Right lobe of liver (tissue), 4 donors: ENCODE results near the gene APBA1.

ENCODE experiments used
- POLR2A ChIP-seq: fragments of 450-650 bp; IDR thresholded peaks from one replicate; pipeline ENCODE4 v1.6.1; 2017; ENCODE audit warnings: antibody characterized with exemption, mild to moderate bottlenecking
- TF ChIP-seq, protein P1 (sequence below), 4 donors: fragments of 200-600 bp in 3 of 4; fragments of 450-650 bp in 1 of 4; IDR thresholded peaks; one replicate each; pipeline versions ENCODE4 v1.5.1 to v1.8.0; 2016 to 2022; ENCODE audit warnings: antibody characterized with exemption in 4 of 4, mild to moderate bottlenecking in 2 of 4
- donor health status: DM: no; HTN: no; CAD: no.
- donor health status: DM: no; HTN: no; CAD: no.
- donor health status: DM: no; HTN: yes; CAD: no.

DNA sequence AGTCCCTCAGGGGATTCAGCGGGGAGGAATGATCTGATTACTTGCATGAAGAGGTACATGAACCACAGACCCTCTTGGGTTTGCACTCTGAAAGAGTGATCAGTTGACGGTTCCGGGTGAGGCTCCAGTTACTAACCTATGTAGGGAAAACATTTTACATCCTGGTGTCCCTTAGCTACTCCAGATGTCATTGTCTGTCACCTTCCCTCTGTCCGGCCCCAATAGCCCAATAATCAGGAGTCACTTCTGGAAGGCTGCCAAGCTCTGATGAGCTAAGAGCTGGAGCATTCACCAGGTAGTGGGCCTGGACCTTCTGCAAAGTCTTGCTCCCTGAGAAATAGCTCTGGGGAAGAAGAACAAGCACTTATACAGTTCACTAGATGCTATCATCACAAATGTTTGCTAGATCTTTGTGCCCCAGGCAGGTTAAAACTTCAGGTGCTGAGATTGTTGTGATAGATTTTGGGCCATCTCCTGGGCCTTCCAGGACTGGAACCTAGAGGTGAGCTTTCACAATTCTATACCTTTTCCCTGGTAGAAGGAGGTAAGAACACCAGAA, 282.7 kb downstream of the APBA1 start:
- TF ChIP-seq, protein P1, sequence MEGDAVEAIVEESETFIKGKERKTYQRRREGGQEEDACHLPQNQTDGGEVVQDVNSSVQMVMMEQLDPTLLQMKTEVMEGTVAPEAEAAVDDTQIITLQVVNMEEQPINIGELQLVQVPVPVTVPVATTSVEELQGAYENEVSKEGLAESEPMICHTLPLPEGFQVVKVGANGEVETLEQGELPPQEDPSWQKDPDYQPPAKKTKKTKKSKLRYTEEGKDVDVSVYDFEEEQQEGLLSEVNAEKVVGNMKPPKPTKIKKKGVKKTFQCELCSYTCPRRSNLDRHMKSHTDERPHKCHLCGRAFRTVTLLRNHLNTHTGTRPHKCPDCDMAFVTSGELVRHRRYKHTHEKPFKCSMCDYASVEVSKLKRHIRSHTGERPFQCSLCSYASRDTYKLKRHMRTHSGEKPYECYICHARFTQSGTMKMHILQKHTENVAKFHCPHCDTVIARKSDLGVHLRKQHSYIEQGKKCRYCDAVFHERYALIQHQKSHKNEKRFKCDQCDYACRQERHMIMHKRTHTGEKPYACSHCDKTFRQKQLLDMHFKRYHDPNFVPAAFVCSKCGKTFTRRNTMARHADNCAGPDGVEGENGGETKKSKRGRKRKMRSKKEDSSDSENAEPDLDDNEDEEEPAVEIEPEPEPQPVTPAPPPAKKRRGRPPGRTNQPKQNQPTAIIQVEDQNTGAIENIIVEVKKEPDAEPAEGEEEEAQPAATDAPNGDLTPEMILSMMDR (IDR thresholded peaks at IDR 0.05): no peak
- no peak for TF ChIP-seq POLR2A
